RKO (cell line): ENCODE data around the gene ATG12.
"Not testable (repeated sequence)": the region's sequence is repeated elsewhere in the genome, so short reads cannot be mapped to it uniquely, and the experiment has no call there.

ENCODE experiments used
- DNase-seq: peaks from one replicate; pipeline ENCODE4 v3.0.0-alpha.2; 2016; ENCODE audit warnings: low spot score

Gene ATG12

DNA sequence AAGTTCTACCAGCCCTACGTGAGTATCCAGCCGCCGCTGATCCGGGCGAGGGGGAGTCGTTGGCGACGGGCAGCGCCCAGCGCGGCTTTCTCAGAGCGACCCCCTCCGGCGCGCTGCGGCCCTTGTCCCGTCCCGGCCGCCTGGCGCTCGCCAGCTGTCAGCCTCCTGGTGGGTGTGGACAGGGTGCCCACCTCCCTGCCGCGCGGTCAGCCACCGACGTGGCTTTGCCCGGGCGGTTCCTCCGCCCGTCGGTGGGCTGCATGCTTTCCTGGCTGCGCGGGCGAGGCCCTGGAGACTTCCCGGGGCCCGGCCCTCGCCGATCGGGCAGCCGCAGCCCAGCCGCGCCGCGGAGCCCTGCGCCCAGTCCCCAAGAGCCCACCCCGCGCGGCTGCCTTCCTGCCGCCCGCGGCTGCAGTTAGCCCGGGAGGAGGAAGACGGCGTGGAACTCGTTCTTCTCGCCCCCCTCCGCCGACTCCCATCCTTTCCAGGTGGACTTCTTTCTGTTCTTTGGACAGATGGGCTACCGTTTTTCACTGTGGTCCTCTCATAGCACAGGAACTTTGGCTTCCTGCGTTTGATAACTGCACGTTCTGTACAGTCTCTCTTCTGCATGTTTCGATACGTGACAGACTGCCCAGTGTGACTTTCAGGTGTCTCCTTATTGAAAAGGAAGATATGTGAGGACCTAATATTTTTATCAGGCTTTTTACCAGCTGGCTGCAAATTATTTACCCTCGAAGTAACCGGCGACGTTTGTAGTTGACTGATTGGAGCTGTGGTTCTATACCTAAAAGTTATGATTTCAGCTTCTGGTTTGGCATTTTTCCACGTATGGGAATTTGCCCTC lies 947 bp upstream of the ATG12 start:
- DNase-seq = peak; percentile 79

DNA sequence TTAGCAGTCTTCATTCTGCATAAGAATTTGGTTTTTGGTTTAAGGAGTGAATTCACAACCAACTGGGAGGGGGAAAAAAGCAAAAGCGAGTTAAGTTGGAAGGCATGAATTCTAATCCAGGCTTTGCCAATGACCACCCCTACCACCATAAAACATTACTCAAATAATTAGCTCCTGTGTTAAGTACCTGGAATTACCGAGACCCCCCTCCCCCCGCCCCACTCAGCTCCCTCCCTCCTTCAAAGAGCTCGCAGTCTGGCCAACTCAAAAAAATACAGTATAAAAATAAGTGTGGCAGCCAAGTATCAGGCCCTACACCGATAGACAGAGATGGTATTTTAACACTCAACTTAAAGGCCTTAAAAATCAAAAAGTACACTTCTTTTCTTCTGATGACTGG lies 492 bp downstream of the ATG12 start:
- DNase-seq = no peak

DNA sequence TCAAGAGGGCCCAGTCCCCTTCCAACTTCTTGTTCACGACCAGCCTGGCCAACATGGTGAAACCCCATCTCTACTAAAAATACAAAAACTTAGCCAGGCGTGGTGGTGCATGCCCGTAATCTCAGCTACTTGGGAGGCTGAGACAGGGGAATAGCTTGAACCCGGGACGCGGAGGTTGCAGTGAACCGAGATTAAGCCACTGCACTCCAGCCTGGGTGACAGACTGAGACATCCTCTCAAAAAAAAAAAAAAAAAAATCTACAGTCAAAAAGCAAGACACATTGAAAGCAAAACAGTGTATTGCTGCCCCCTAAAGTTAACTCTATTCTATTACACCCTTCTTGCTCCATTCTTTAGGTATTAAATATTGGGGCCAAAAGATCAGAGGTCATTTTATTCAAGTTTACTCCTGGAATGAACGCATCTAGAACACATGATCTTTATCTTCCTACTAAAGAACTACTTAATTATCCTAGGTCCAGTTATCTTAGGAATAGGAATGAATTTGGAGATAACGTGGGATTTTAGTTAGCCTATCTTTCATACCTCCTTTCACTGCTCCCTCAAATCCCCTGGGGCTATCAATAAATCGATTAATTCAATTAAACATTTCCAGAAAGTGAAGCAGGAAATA lies 2.4 kb downstream of the ATG12 start:
- DNase-seq = peak; percentile 87

DNA sequence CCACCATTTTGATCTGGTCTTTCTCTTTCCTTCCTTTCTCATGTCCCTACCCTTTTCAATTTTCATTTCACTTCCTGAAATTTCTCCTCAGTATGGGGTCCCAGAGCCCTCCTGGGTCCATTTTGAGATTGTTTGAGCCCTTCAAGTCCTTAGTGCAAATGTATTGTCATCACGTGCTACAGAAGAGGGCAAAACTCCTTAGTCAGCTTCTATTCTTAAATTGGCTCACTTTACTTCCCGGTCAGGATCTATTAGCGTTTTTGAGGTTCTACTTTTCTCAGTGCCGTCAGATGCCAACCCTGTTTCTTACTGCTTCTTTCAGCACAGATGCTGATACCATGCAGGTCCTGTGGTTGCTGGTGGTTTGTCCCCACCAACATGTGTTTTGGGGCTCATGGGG lies 5.9 kb downstream of the ATG12 start:
- no peak for DNase-seq

DNA sequence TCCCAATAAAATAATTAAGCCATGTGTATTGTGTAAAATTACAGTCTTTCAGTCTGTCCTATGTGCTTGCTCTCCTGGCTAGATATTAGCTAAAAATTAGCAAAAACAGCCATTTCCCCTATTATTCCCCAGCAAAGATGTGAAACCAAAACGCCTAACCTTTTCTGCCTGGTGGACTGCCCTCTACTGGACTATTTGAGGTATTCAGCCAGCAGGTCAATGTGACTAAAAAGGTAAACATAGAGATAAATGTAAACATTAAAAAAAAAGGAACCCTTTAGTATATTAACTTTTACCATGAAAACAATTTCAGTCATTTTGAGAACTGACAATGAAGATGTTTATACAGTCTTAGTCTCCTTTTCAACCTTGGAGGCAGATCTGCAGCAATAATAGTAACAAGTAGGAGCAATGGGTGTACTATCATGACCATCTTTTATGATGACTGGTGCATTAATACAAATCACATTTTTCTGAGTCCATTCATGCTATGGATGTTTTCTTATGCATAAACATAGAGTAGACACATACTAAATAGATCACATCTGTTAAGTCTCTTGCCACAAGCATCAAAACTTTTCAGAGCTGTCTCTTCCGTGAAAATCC lies 10.1 kb downstream of the ATG12 start:
- DNase-seq = peak; percentile 29

DNA sequence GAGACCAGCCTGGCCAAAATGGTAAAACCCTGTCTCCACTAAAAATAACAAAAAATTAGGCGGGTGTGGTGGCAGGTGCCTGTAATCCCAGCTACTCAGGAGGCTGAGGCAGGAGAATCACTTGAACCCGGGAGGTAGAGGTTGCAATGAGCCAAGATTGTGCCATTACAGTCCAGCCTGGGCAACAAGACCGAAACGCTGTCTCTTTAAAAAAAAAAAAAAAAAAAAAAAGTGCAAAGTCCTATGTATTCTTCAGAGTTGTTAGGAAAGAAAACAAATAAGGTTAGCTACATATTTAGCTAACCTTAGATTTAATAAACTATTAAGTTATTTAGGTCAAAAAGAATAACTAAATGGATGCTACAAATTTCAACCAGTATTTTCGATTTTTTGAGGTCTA lies 11.5 kb downstream of the ATG12 start:
- no peak for DNase-seq

DNA sequence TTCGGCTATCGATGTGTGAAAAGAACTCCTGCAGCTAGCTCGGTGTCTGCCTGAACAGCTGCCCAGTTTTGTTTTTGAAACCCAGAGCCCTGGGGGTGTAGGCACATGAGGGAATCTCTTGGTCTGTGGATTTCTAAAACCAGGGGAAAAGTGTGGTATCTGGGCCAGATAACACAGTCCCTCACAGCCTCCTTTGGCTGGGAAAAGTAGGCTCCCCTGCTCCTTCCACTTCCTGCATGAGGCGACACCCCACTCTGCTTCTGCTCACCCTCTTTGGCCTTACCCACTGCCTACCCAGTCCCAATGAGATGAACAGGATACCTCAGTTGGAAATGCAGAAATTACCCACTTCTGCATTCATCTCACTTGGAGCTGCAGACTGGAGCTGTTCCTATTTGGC lies 15.4 kb downstream of the ATG12 start:
- no peak for DNase-seq

DNA sequence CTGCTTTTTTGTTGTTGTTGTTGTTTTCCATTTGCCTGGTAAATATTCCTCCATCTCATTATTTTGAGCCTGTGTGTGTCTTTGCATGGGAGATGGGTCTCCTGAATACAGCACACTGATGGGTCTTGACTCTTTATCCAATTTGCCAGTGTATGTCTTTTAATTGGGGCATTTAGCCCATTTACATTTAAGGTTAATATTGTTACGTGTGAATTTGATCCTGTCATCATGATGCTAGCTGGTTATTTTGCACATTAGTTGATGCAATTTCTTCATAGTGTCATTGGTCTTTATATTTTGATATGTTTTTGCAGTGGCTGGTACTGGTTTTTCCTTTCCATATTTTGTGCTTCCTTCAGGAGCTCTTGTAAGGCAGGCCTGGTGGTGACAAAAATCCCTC lies 16.4 kb downstream of the ATG12 start:
- DNase-seq = not testable (repeated sequence)

DNA sequence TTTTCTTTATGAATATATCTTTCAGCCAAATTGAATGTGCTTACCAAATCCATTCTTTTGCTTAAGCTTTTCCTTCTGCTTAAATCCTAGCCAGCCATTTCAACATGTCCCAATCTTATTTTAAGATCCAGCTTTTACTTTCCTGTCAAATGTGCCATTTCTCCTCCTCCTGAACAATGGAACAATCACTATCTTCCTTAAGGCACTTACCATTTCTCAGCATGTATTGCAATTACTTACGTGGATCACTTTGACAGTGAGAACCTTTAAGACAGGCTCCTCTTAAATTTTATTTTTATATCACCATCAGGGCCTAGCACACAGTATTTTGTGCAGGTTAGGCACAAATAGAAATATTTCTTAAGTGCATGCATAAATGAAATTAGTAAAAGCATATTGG lies 20.5 kb downstream of the ATG12 start:
- DNase-seq = no peak

DNA sequence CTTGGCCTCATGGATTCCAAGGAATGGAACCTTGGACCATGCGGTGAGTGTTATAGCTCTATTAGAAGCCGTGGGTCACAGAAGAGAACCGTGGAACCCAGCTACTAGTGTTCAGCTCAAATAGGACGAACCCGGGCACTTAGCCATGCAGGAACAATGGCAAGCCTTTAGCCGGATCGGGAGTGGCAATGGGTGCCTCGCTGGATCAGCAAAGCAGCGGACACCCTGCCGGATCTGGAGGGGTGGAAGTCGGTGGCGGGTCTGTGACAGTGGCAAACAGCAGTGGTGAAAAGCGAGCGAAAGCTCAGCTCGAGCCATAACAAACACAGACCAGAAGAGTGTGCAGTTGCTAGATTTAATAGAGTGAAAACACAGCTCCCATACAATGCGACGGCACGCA lies 22.5 kb downstream of the ATG12 start:
- DNase-seq = no peak

DNA sequence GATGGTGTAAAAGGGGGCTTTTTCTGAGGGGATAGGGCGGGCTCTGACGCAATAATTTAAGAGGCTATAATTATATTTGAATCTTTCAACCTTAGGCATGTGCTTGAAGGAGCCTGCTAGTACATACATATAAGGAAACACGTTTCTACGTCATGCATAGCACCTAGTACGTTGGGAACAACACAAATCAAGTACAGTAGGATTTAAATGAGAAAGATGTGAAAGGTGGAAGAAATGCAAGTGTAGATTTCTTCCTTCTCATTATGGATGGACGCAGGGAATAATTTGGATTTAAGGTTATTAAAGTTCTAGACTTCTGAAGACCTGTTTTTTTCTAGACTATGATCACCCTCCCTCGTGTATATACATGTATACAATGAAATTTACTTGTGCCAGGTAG lies 24.0 kb downstream of the ATG12 start:
- no peak for DNase-seq

DNA sequence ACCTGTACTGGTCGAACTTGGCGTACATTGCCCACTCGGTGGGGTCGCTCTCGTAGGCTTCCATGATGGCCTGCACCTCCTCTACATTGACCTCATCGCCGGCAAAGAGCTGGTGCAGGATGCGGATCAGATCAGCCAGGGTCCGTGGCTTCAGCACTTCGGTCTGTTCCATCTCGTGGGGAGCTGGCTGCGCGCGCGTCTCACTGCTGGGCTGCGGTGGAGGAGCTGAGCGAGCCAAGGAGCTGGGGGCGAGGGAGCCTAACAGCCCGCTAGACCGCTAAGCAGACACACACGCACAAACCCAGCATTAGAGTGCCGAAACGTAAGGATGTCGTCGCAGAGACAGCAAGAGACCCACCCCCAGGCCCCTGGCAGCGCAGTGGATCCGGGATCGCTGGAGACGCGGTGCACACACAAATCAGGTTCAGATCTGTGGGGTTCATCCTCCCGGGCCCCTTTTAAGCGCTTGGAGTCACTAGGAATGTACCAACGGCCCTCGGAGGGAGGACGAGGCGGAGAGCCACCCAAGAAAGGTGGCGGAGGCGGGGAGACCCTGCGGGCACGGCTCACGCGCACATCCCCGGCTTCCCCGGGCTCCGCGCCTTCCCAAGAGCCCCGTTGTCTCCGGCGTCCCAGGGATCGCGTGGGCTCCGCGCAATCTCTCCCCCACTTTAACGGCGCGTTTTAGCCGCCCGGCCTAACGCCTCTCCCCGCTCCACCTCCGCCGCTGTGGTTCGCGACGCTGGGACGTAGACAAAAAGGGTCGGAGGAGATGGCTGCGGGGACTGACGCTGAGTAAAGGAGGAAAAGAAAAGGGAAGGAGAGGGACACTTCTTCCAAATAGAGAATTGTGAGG lies 24.9 kb downstream of the ATG12 start, which contains the start of gene CDO1:
TSS of gene CDO1 (minus strand) at position 434 of the 856 bp plus-strand sequence. CDS start at position 172, 262 bp downstream.
- DNase-seq = no peak

DNA sequence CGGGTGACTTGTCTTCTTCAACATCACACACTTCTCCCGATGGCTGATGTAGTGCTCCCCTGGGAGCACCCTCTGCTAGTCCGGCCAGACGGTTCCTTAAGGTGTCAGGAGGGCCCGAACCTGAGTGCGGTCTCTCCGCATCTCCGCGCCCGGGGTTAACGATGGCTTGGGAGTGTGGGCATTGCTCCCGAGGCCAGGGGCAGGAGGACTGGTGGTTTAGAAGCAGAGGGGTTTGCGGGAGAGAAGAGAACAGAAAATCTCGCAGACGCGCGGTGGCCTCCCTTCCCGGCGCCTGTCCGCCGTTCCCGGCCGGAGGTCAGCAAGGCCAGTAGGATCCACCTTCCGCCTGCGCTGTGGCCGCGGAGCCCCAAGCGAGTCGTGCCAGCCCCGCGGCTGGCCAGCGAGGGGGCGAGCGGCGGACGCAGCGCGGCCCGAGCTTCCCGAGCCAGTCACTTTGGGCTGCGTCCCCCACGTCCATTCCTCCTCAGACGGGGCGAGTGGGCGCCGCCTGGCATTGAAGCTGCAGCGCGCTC lies 25.6 kb downstream of the ATG12 start:
- no peak for DNase-seq

DNA sequence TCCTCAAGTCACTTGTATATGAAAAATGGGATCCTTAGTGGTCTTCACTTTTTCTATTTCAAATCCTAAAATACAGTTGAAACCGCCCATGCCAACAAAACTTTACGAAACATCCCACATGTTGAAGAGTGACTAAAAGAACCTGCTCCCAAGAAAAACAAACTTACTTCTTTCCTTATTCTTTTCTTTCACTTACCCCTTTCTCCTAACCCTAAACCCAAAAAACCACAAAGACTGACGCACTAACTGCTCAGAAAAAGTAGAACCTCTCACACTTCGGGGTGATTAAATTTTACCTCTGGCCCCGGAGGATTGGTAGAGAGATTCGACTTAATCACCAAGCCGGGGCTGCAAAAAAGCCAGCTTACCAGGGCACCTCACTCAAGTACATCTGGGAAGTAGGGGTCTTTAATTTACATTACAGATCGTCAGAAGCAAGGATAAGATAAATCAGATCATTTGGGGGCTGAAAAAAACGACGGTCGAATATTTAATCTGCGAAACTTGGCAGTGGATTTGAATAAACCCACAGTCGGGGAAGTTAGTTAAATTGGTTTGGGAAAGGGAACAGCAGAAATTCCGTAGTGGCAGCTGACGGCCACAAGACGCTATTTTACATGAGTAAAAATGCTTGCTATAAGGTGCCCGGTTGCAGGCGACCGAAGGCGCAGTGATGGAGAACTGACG lies 26.2 kb downstream of the ATG12 start:
- no peak for DNase-seq

DNA sequence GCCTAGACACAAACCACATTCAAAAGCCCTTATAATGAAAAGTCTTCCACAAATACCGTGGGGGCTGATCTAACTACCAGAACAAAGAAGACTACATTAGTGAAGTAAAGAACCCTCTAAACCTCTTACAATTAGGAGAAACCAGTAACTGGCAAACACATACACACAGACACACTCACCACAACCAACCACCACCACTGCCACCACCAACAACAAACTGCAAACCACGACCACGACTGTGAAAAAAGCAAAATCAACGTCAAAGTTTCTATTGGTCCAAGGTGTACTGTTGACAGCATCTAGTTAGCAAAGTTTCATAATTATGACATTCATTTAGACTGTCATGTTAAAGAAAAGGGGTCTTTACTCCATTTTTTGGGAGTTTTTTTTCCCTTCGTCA lies 27.6 kb downstream of the ATG12 start:
- DNase-seq = no peak

DNA sequence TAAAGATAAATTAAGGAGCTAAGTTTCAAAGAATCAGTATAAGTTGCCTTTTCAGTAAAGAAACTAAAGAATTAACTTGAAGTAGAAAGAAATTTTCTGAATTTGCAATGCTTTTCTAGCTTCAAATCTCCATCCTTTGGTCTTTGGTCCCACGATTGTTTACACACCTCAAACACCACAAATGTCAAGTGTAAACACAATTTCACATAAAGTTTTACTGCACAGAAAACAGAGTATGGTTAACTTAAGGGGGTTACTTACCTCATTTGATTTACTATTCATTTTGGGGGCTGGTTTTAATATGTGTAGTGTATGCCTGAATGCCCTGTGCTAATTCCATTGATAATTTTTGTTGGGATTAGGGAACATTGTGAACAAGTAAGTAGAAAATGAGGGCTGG lies 29.0 kb downstream of the ATG12 start:
- no peak for DNase-seq

DNA sequence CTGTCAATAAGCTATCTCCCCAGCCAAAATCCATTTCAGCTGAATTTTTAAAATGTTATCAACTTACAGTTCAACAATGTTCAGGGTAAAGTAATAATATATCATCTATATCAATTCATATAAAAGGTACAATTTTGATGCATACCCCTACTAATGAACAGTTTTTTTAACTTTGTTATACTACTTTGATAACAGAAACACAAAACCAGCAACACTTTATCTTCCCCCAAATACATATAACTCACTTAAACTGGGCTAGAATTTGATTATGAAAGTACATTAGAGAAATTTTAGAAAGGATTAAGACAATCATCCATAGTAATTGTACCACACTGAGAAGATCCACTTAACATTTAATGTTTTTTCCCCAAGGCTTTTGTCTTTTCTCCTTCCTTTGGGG lies 30.0 kb downstream of the ATG12 start:
- no peak for DNase-seq

DNA sequence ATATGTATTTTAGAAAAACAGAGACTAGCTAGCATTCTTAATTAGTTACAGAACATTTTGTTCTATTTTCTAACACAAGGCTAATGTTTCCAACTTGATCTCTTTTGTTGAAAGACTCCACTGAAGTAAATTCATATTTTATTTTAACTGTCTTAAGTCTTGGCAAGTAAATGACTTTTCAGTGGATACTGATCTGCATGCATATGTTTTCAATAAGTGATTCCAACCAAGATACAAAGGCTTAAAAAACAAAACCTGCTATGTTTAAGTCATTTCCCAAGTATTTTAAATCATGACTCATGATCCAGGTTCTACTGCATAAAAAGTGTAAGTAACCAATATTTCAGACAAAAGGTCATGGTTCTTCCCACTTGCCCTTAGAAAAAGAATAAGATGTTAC lies 30.6 kb downstream of the ATG12 start:
- DNase-seq = no peak

DNA sequence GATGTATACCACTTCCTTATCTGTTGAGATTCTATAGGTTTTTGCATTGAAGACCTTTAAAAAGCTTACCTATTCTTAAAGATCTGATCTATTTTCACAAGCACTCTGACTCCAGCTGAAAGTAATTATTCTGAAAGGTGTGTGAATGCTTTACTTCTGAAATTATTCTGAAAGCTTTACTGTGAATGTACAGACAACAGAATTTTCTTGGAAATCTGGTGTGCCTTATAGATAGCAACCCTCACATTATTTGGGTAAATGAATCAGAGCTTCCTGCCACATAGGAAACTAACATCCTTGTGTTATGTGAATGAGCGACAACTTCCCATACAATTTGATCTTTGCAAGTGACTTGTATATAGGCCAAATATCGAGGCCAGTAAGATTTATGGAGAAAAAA lies 31.4 kb downstream of the ATG12 start:
- DNase-seq = no peak

DNA sequence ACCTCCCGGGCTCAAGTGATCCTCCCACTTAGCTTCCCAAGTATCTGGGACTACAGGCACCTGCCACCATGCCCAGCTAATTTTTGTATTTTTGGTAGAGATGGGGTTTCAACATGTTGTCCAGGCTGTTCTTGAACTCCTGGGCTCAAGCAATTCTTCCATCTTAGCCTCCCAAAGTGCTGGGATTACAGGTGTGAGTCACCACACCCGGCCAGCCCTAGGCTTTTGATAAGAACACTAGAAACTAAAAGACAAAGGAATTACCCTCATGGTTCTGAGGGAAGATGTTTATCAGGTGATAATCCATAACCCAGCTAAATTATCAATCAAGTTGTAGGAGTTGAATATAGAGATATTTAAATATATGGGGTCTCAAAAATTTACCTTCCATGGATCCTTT lies 33.3 kb downstream of the ATG12 start:
- not testable (repeated sequence) for DNase-seq

DNA sequence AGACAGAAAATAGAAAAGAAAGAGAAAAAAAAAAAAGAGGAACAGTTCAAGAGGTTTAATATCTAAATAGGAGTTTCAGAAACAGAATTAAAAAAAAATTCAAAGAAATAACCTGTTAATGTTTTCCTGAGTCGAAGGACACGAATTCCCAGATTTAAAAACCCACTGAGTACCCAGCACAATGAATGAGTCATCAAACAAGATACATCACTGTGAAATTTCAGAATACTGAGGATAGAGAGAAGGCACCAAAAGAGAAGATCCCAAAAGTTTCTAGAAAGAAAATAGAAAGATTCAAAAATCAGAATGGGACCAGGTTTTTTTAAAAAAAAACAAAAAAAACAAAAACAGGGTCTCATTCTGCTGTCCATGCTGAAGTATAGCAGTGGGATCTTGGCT lies 33.7 kb downstream of the ATG12 start:
- DNase-seq = no peak
